Measurements from ENCODE around the gene VAMP3.

DNA sequence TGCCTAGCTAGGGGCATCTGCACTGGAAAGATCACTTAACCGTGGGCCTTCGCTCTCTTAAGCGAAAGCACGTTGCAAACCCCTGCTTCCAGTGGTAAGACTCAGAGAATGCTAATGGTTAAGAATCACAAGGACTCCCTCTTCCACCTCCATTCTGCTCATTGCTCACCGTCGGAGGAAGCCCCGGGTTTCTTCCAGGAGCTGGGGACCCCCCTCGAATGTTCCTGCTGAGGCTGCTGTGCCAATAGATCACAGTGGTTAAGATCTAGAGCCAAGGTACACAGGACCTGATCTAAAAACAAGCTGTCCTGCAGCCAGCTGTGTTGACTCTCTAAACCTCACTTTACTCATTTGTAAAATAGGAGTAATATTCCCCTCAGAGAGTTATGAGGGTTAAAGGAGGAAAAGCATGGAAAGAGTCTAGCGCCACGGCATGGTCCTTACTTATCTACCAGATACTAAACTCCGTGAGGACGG is 765 bp downstream of the VAMP3 start:
- TF ChIP-seq POLR2A (IDR thresholded peaks at IDR 0.05; ENCODE audit: extremely low read depth, insufficient read length) (no peak), MYC (IDR thresholded peaks at IDR 0.05; ENCODE audit: low read depth, low read length) (no peak)
- TF ChIP-seq, protein P1, sequence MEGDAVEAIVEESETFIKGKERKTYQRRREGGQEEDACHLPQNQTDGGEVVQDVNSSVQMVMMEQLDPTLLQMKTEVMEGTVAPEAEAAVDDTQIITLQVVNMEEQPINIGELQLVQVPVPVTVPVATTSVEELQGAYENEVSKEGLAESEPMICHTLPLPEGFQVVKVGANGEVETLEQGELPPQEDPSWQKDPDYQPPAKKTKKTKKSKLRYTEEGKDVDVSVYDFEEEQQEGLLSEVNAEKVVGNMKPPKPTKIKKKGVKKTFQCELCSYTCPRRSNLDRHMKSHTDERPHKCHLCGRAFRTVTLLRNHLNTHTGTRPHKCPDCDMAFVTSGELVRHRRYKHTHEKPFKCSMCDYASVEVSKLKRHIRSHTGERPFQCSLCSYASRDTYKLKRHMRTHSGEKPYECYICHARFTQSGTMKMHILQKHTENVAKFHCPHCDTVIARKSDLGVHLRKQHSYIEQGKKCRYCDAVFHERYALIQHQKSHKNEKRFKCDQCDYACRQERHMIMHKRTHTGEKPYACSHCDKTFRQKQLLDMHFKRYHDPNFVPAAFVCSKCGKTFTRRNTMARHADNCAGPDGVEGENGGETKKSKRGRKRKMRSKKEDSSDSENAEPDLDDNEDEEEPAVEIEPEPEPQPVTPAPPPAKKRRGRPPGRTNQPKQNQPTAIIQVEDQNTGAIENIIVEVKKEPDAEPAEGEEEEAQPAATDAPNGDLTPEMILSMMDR (IDR thresholded peaks at IDR 0.05; ENCODE audit: low read depth, low read length), result no peak
